ENCODE data around the gene RFX1.

DNA sequence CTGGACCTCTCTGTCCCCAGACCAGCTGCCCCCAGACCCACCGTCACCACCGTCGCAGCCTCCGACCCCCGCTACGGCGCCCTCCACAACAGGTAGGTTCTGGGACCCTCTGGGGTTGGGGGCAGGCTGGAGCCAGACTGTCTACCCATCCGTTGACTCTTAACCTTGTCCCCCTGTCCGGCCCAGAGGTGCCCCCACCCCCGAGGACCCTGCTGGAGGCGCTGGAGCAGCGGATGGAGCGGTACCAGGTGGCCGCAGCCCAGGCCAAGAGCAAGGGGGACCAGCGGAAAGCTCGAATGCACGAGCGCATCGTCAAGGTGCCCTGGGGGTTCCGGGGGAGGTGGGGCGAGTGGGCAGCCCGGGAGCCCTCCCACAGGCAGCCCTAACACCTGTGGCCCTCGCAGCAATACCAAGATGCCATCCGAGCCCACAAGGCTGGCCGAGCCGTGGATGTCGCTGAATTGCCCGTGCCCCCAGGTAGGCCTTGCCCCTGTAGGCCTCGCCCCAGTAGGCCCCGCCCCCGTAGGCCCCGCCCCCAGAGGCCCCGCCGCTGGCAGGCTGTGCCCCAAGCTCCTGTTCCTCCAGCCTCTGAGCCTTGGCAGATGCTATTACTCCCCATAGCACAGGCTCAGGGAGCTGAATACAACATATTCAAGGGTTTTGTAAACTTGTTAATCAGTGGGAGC is 87.3 kb downstream of the RFX1 start:
- TF ChIP-seq, protein P1, sequence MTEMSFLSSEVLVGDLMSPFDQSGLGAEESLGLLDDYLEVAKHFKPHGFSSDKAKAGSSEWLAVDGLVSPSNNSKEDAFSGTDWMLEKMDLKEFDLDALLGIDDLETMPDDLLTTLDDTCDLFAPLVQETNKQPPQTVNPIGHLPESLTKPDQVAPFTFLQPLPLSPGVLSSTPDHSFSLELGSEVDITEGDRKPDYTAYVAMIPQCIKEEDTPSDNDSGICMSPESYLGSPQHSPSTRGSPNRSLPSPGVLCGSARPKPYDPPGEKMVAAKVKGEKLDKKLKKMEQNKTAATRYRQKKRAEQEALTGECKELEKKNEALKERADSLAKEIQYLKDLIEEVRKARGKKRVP (CRISPR knock-in tag; IDR thresholded peaks at IDR 0.05) = no peak
- TF ChIP-seq, protein P2, sequence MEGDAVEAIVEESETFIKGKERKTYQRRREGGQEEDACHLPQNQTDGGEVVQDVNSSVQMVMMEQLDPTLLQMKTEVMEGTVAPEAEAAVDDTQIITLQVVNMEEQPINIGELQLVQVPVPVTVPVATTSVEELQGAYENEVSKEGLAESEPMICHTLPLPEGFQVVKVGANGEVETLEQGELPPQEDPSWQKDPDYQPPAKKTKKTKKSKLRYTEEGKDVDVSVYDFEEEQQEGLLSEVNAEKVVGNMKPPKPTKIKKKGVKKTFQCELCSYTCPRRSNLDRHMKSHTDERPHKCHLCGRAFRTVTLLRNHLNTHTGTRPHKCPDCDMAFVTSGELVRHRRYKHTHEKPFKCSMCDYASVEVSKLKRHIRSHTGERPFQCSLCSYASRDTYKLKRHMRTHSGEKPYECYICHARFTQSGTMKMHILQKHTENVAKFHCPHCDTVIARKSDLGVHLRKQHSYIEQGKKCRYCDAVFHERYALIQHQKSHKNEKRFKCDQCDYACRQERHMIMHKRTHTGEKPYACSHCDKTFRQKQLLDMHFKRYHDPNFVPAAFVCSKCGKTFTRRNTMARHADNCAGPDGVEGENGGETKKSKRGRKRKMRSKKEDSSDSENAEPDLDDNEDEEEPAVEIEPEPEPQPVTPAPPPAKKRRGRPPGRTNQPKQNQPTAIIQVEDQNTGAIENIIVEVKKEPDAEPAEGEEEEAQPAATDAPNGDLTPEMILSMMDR (CRISPR knock-in tag; IDR thresholded peaks at IDR 0.05) = no peak
- TF ChIP-seq HES4 (CRISPR knock-in tag; IDR thresholded peaks at IDR 0.05; ENCODE audit: borderline replicate concordance) (no peak), TCF7 (IDR thresholded peaks at IDR 0.05; ENCODE audit: low read depth) (no peak), POLR2AphosphoS5 (IDR thresholded peaks at IDR 0.05; ENCODE audit: low read depth, low read length) (no peak), SP1 (IDR thresholded peaks at IDR 0.05) (no peak), SP1 (CRISPR knock-in tag; IDR thresholded peaks at IDR 0.05) (no peak), YEATS2 (CRISPR knock-in tag; IDR thresholded peaks at IDR 0.05; ENCODE audit: borderline replicate concordance) (no peak), MYC (CRISPR knock-in tag; IDR thresholded peaks at IDR 0.05; ENCODE audit: borderline replicate concordance) (no peak), ZNF605 (CRISPR knock-in tag; IDR thresholded peaks at IDR 0.05) (no peak), HDAC2 (CRISPR knock-in tag; IDR thresholded peaks at IDR 0.05) (no peak)
- TF ChIP-seq, protein P3, sequence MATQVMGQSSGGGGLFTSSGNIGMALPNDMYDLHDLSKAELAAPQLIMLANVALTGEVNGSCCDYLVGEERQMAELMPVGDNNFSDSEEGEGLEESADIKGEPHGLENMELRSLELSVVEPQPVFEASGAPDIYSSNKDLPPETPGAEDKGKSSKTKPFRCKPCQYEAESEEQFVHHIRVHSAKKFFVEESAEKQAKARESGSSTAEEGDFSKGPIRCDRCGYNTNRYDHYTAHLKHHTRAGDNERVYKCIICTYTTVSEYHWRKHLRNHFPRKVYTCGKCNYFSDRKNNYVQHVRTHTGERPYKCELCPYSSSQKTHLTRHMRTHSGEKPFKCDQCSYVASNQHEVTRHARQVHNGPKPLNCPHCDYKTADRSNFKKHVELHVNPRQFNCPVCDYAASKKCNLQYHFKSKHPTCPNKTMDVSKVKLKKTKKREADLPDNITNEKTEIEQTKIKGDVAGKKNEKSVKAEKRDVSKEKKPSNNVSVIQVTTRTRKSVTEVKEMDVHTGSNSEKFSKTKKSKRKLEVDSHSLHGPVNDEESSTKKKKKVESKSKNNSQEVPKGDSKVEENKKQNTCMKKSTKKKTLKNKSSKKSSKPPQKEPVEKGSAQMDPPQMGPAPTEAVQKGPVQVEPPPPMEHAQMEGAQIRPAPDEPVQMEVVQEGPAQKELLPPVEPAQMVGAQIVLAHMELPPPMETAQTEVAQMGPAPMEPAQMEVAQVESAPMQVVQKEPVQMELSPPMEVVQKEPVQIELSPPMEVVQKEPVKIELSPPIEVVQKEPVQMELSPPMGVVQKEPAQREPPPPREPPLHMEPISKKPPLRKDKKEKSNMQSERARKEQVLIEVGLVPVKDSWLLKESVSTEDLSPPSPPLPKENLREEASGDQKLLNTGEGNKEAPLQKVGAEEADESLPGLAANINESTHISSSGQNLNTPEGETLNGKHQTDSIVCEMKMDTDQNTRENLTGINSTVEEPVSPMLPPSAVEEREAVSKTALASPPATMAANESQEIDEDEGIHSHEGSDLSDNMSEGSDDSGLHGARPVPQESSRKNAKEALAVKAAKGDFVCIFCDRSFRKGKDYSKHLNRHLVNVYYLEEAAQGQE (IDR thresholded peaks at IDR 0.05; ENCODE audit: borderline replicate concordance in 1 of 2, low read depth in 1 of 2, low read length in 2 of 2) = no peak
- TF ChIP-seq, protein P4, sequence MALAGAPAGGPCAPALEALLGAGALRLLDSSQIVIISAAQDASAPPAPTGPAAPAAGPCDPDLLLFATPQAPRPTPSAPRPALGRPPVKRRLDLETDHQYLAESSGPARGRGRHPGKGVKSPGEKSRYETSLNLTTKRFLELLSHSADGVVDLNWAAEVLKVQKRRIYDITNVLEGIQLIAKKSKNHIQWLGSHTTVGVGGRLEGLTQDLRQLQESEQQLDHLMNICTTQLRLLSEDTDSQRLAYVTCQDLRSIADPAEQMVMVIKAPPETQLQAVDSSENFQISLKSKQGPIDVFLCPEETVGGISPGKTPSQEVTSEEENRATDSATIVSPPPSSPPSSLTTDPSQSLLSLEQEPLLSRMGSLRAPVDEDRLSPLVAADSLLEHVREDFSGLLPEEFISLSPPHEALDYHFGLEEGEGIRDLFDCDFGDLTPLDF (CRISPR knock-in tag; IDR thresholded peaks at IDR 0.05) = no peak
- TF ChIP-seq, protein P5, sequence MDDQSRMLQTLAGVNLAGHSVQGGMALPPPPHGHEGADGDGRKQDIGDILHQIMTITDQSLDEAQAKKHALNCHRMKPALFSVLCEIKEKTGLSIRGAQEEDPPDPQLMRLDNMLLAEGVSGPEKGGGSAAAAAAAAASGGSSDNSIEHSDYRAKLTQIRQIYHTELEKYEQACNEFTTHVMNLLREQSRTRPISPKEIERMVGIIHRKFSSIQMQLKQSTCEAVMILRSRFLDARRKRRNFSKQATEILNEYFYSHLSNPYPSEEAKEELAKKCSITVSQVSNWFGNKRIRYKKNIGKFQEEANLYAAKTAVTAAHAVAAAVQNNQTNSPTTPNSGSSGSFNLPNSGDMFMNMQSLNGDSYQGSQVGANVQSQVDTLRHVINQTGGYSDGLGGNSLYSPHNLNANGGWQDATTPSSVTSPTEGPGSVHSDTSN (CRISPR knock-in tag; IDR thresholded peaks at IDR 0.05; ENCODE audit: borderline replicate concordance) = no peak
- TF ChIP-seq, protein P6, sequence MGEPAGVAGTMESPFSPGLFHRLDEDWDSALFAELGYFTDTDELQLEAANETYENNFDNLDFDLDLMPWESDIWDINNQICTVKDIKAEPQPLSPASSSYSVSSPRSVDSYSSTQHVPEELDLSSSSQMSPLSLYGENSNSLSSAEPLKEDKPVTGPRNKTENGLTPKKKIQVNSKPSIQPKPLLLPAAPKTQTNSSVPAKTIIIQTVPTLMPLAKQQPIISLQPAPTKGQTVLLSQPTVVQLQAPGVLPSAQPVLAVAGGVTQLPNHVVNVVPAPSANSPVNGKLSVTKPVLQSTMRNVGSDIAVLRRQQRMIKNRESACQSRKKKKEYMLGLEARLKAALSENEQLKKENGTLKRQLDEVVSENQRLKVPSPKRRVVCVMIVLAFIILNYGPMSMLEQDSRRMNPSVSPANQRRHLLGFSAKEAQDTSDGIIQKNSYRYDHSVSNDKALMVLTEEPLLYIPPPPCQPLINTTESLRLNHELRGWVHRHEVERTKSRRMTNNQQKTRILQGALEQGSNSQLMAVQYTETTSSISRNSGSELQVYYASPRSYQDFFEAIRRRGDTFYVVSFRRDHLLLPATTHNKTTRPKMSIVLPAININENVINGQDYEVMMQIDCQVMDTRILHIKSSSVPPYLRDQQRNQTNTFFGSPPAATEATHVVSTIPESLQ (CRISPR knock-in tag; conservative IDR thresholded peaks at IDR 0.05) = no peak
